Subcutaneous abdominal adipose tissue (tissue), 5 donors: Measurements from ENCODE around the gene CALML3.
A peak's percentile ranks its signal among the peaks of the same experiment; 100 is the strongest.

ENCODE experiments used
- H3K27ac ChIP-seq: one replicate; pipeline ENCODE4 v1.7.0; 2013; ENCODE audit warnings: low read depth, mild to moderate bottlenecking, inconsistent platforms, low read length, moderate library complexity
- H3K27me3 ChIP-seq, 5 donors: one replicate each; pipeline ENCODE4 v1.7.0; 2013; ENCODE audit warnings: low read length in 5 of 5, inconsistent platforms in 1 of 5; ENCODE audit not compliant: control insufficient read depth in 5 of 5, insufficient read depth in 4 of 5
- H3K36me3 ChIP-seq, 5 donors: one replicate each; pipeline ENCODE4 v1.7.0; 2013; ENCODE audit warnings: low read length in 5 of 5; ENCODE audit not compliant: control insufficient read depth in 5 of 5, insufficient read depth in 5 of 5
- H3K4me1 ChIP-seq, 5 donors: one replicate each; pipeline ENCODE4 v1.7.0; 2013; ENCODE audit warnings: low read length in 5 of 5, mild to moderate bottlenecking in 3 of 5, moderate library complexity in 1 of 5; ENCODE audit not compliant: control insufficient read depth in 5 of 5, insufficient read depth in 5 of 5
- H3K4me3 ChIP-seq, 5 donors: one replicate each; pipeline ENCODE4 v1.7.0; 2013; ENCODE audit warnings: low read length in 5 of 5, low read depth in 1 of 5
- H3K9ac ChIP-seq, 5 donors: one replicate each; pipeline ENCODE4 v1.7.0; 2013; ENCODE audit warnings: low read length in 5 of 5, mild to moderate bottlenecking in 4 of 5, moderate library complexity in 3 of 5
- H3K9me3 ChIP-seq, 5 donors: one replicate each; pipeline ENCODE4 v1.7.0; 2013; ENCODE audit warnings: low read length in 5 of 5; ENCODE audit not compliant: control insufficient read depth in 5 of 5
- donor health status: healthy.
- donor health status: healthy.
- donor health status: healthy.
- donor health status: healthy.
- donor health status: healthy.

CALML3 gene

GRCh38 chr10:5570007-5570655 lies 45.4 kb downstream of the CALML3 start:
- Histone ChIP-seq H3K9me3 (no peaks in the 10 kb centered on the region), H3K36me3 (no peaks in the 10 kb centered on the region), H3K4me1 (peaks cover 0 to 2% (median 0%) of the 10 kb centered on the region in 5 donors), H3K4me3 (no peak overlapping the region), H3K27me3 (no peaks in the 10 kb centered on the region), H3K9ac (no peak overlapping the region), H3K27ac (no peak overlapping the region)

- Histone ChIP-seq H3K9me3 (no peaks in the 10 kb centered on the region), H3K36me3 (no peaks in the 10 kb centered on the region), H3K4me1 (peaks cover 0 to 11% (median 0%) of the 10 kb centered on the region in 5 donors), H3K9ac (no peak overlapping the region), H3K4me3 (no peak overlapping the region), H3K27ac (no peak overlapping the region), H3K27me3 (no peaks in the 10 kb centered on the region)
Measured at GRCh38 chr10:5570979-5571810, 46.4 kb downstream of the CALML3 start.

- H3K9ac ChIP-seq: no peak overlapping the region
- H3K9me3 ChIP-seq: no peaks in the 10 kb centered on the region
- no peak overlapping the region for H3K27ac ChIP-seq
- no peaks in the 10 kb centered on the region for H3K27me3 ChIP-seq
- H3K36me3 ChIP-seq: no peaks in the 10 kb centered on the region
- H3K4me1 ChIP-seq: peaks cover 0 to 11% (median 0%) of the 10 kb centered on the region in 5 donors
- no peak overlapping the region for H3K4me3 ChIP-seq
Measured at GRCh38 chr10:5571826-5572225, 47.1 kb downstream of the CALML3 start.

GRCh38 chr10:5573319-5573950 lies 48.7 kb downstream of the CALML3 start:
- H3K9me3 ChIP-seq: no peaks in the 10 kb centered on the region
- no peaks in the 10 kb centered on the region for H3K27me3 ChIP-seq
- H3K9ac ChIP-seq: no peak overlapping the region
- H3K36me3 ChIP-seq: no peaks in the 10 kb centered on the region
- no peak overlapping the region for H3K27ac ChIP-seq
- H3K4me3 ChIP-seq: no peak overlapping the region
- peaks cover 0 to 11% (median 0%) of the 10 kb centered on the region in 5 donors for H3K4me1 ChIP-seq

GRCh38 chr10:5573968-5574641 lies 49.3 kb downstream of the CALML3 start:
- H3K9ac ChIP-seq: no peak overlapping the region
- H3K27ac ChIP-seq: no peak overlapping the region

GRCh38 chr10:5574642-5575131 lies 49.9 kb downstream of the CALML3 start:
- Histone ChIP-seq H3K27ac (no peak overlapping the region), H3K9me3 (no peaks in the 10 kb centered on the region), H3K4me3 (no peak overlapping the region), H3K4me1 (peaks cover 0 to 11% (median 0%) of the 10 kb centered on the region in 5 donors), H3K27me3 (no peaks in the 10 kb centered on the region), H3K9ac (no peak overlapping the region), H3K36me3 (no peaks in the 10 kb centered on the region)

More at GRCh38 chr10:5573968-5574641, 49.3 kb downstream of the CALML3 start:
- Histone ChIP-seq H3K4me3 (no peak overlapping the region), H3K4me1 (peaks cover 0 to 11% (median 0%) of the 10 kb centered on the region in 5 donors), H3K27me3 (no peaks in the 10 kb centered on the region), H3K36me3 (no peaks in the 10 kb centered on the region), H3K9me3 (no peaks in the 10 kb centered on the region)

GRCh38 chr10:5575144-5575481 lies 50.4 kb downstream of the CALML3 start:
- H3K9me3 ChIP-seq: no peaks in the 10 kb centered on the region
- peak overlapping the region in 1 of 5 donors; percentile 43 for H3K9ac ChIP-seq
- no peak overlapping the region for H3K27ac ChIP-seq
- H3K4me3 ChIP-seq: no peak overlapping the region
- no peaks in the 10 kb centered on the region for H3K36me3 ChIP-seq
- peaks cover 0 to 11% (median 0%) of the 10 kb centered on the region in 5 donors for H3K4me1 ChIP-seq
- H3K27me3 ChIP-seq: no peaks in the 10 kb centered on the region

- H3K27me3 ChIP-seq: no peaks in the 10 kb centered on the region
- H3K36me3 ChIP-seq: no peaks in the 10 kb centered on the region
- peaks cover 0 to 11% (median 0%) of the 10 kb centered on the region in 5 donors for H3K4me1 ChIP-seq
- H3K27ac ChIP-seq: no peak overlapping the region
- H3K4me3 ChIP-seq: no peak overlapping the region
- no peaks in the 10 kb centered on the region for H3K9me3 ChIP-seq
- peak overlapping the region in 1 of 5 donors; percentile 43 for H3K9ac ChIP-seq
Measured at GRCh38 chr10:5575482-5576153, 50.9 kb downstream of the CALML3 start.

- Histone ChIP-seq H3K4me1 (peaks cover 0 to 11% (median 0%) of the 10 kb centered on the region in 5 donors), H3K36me3 (no peaks in the 10 kb centered on the region), H3K9ac (no peak overlapping the region), H3K27me3 (no peaks in the 10 kb centered on the region), H3K9me3 (peaks cover 0 to 3% (median 0%) of the 10 kb centered on the region in 5 donors), H3K27ac (no peak overlapping the region), H3K4me3 (no peak overlapping the region)
Measured at GRCh38 chr10:5576154-5576748, 51.5 kb downstream of the CALML3 start.
